Panc1 (cell line): Measurements from ENCODE around the gene CACNA1C. TPM values are rescaled to one million over a fixed set of nuclear protein-coding genes. Genes with fewer than 3 reads are reported as not detected.

ENCODE experiments used
- ATAC-seq: fragments of 200-7000 bp; cut with Tn5 transposase; 2 replicates; pipeline ENCODE4 v1.9.1; 2020; ENCODE audit warnings: mild to moderate bottlenecking, moderate library complexity
- BruUV-seq: library from RNA; stranded (reverse); fragments of 400-500 nt; replicated peaks from 2 replicates; lab custom pipeline; 2021; lab: Mats Ljungman, UMichigan
- CTCF ChIA-PET: fragments of 300-600 bp; sonication (Branson Sonifier 250); formaldehyde crosslinking; loops from one replicate; lab custom pipeline; 2022; ENCODE audit warnings: antibody characterized with exemption; lab: Charles Lee
- POLR2A ChIA-PET: fragments of 300-600 bp; sonication (Branson Sonifier 250); formaldehyde crosslinking; loops from one replicate; lab custom pipeline; 2022; ENCODE audit warnings: antibody characterized with exemption; lab: Charles Lee
- DNase-seq: peaks from one replicate; pipeline ENCODE4 v3.0.0-alpha.2; 2010; ENCODE audit warnings: low read depth, low spot score
- H3K27ac ChIP-seq: 2 replicates; pipeline ENCODE4 v1.5.1; 2011; ENCODE audit warnings: mild to moderate bottlenecking, low read length, inconsistent platforms
- H3K27me3 ChIP-seq: fragments of 200-500 bp; sonication (Bioruptor generic); 2 replicates; pipeline ENCODE4 v1.6.0; 2014; ENCODE audit warnings: low read length, inconsistent platforms; ENCODE audit not compliant: control insufficient read depth, insufficient read depth
- H3K36me3 ChIP-seq: fragments of 200-500 bp; sonication (Bioruptor generic); 2 replicates; pipeline ENCODE4 v1.5.1; 2014; ENCODE audit warnings: inconsistent platforms, mild to moderate bottlenecking, low read length, moderate library complexity; ENCODE audit not compliant: control insufficient read depth, insufficient read depth
- H3K4me1 ChIP-seq: 2 replicates; pipeline ENCODE4 v1.5.1; 2011; ENCODE audit warnings: inconsistent platforms, mild to moderate bottlenecking, low read length, moderate library complexity; ENCODE audit not compliant: control insufficient read depth, insufficient read depth
- H3K4me3 ChIP-seq, 2 experiments: 2 replicates each; pipeline ENCODE4 v1.5.1; 2011 to 2012; ENCODE audit warnings: low read depth in 2 of 2, low read length in 2 of 2, mild to moderate bottlenecking in 2 of 2, inconsistent platforms in 1 of 2, moderate library complexity in 1 of 2
- H3K9me3 ChIP-seq: fragments of 200-500 bp; sonication (Bioruptor generic); 2 replicates; pipeline ENCODE4 v1.5.1; 2014; ENCODE audit warnings: low read depth, mild to moderate bottlenecking, inconsistent platforms, low read length, moderate library complexity; ENCODE audit not compliant: control insufficient read depth, insufficient read depth
- CTCF ChIP-seq: fragments of 450-650 bp; IDR thresholded peaks from 2 replicates; pipeline ENCODE4 v1.5.1; 2017; ENCODE audit warnings: mild to moderate bottlenecking
- POLR2AphosphoS5 ChIP-seq: IDR thresholded peaks from 2 replicates; pipeline ENCODE4 v1.6.1; 2012; ENCODE audit warnings: mild to moderate bottlenecking, low read depth, low read length, moderate library complexity
- SIN3A ChIP-seq: IDR thresholded peaks from 2 replicates; pipeline ENCODE4 v1.6.1; 2012; ENCODE audit warnings: low read depth, mild to moderate bottlenecking, low read length, moderate library complexity, borderline replicate concordance; ENCODE audit not compliant: insufficient read depth
- TCF7L2 ChIP-seq: IDR thresholded peaks from 2 replicates; pipeline ENCODE4 v1.6.1; 2011; ENCODE audit warnings: mild to moderate bottlenecking, low read depth, low read length, inconsistent platforms
- in situ Hi-C: cut with HindIII; loops from 2 replicates; pipeline ENCODE4 v1.10.0; 2016; ENCODE audit warnings: low sequenced_read_pairs, low pct_unique_long_range_greater_than_20kb
- intact Hi-C: fragments of 100-400 bp; cut with micrococcal nuclease; formaldehyde crosslinking; loops from one replicate; pipeline ENCODE4 v1.10.0; 2022; ENCODE audit not compliant: unreplicated experiment
- total RNA-seq: library from RNA; stranded (reverse); gene quantifications from one replicate; pipeline ENCODE4 v1.2.1, GENCODE V29; 2021; ENCODE audit not compliant: unreplicated experiment
- TF ChIP-seq, protein P1 (sequence below), 2 experiments: IDR thresholded peaks; 2 replicates each; pipeline ENCODE4 v1.6.1; 2011 to 2012; ENCODE audit warnings: low read depth in 2 of 2, control low read depth in 1 of 2, low read length in 1 of 2, mild to moderate bottlenecking in 1 of 2, moderate library complexity in 1 of 2; ENCODE audit not compliant: insufficient read depth in 1 of 2

Gene CACNA1C
- total RNA-seq, 1 experiment from 2014 or later, result 0.03 TPM

GRCh38 chr12:2410496-2410895 is 357.7 kb downstream of the CACNA1C start:
- Histone ChIP-seq H3K4me3 (no peak overlapping the region), H3K27me3 (no peaks in the 10 kb centered on the region; the same call in 1 of the 2 replicates), H3K4me1 (no peaks in the 10 kb centered on the region), H3K9me3 (no peaks in the 10 kb centered on the region), H3K27ac (no peak overlapping the region), H3K36me3 (no peaks in the 10 kb centered on the region)
- intact Hi-C loops (no loop called here), in situ Hi-C loops (no loop called here)
- no peak for TF ChIP-seq TCF7L2
- TF ChIP-seq SIN3A, result no peak
- TF ChIP-seq POLR2AphosphoS5, result no peak
- TF ChIP-seq, protein P1, sequence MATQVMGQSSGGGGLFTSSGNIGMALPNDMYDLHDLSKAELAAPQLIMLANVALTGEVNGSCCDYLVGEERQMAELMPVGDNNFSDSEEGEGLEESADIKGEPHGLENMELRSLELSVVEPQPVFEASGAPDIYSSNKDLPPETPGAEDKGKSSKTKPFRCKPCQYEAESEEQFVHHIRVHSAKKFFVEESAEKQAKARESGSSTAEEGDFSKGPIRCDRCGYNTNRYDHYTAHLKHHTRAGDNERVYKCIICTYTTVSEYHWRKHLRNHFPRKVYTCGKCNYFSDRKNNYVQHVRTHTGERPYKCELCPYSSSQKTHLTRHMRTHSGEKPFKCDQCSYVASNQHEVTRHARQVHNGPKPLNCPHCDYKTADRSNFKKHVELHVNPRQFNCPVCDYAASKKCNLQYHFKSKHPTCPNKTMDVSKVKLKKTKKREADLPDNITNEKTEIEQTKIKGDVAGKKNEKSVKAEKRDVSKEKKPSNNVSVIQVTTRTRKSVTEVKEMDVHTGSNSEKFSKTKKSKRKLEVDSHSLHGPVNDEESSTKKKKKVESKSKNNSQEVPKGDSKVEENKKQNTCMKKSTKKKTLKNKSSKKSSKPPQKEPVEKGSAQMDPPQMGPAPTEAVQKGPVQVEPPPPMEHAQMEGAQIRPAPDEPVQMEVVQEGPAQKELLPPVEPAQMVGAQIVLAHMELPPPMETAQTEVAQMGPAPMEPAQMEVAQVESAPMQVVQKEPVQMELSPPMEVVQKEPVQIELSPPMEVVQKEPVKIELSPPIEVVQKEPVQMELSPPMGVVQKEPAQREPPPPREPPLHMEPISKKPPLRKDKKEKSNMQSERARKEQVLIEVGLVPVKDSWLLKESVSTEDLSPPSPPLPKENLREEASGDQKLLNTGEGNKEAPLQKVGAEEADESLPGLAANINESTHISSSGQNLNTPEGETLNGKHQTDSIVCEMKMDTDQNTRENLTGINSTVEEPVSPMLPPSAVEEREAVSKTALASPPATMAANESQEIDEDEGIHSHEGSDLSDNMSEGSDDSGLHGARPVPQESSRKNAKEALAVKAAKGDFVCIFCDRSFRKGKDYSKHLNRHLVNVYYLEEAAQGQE (IDR thresholded peaks at IDR 0.05; ENCODE audit: insufficient read depth in 1 of 2, low read depth in 2 of 2, low read length in 1 of 2), result no peak
- TF ChIP-seq CTCF, result no peak
- DNase-seq, result no peak
- POLR2A ChIA-PET, result interaction anchor here (0.5 kb wide), 1 partner anchor 17 kb away, joined by 5 read pairs; no protein-coding TSS in a partner anchor
- CTCF ChIA-PET, result no interaction called here
- no TSS peak for BruUV-seq
- ATAC-seq, result no peak

- Histone ChIP-seq H3K27me3 (no peaks in the 10 kb centered on the region; the same call in 1 of the 2 replicates), H3K4me1 (no peaks in the 10 kb centered on the region), H3K4me3 (no peak overlapping the region), H3K9me3 (no peaks in the 10 kb centered on the region), H3K27ac (no peak overlapping the region), H3K36me3 (no peaks in the 10 kb centered on the region)
- TF ChIP-seq, protein P1 (IDR thresholded peaks at IDR 0.05; ENCODE audit: insufficient read depth in 1 of 2, low read depth in 2 of 2, low read length in 1 of 2), result no peak
- intact Hi-C loops, result no loop called here
- ATAC-seq (no peak), DNase-seq (no peak)
- no TSS peak for BruUV-seq
- in situ Hi-C loops, result no loop called here
- ChIA-PET CTCF (no interaction called here), POLR2A (no interaction called here)
Observed at GRCh38 chr12:2411011-2411410, 358.2 kb downstream of the CACNA1C start.
